Tibial artery (tissue), 4 donors: ENCODE measurements around the gene GATA3.

ENCODE experiments used
- DNase-seq, 2 donors: peaks; one replicate each; pipeline ENCODE4 v3.0.0-alpha.2; 2019
- H3K27ac ChIP-seq, 2 donors: fragments of 200-600 bp; sonication (generic) in 1 of 2; 1 replicate in 1 of 2; 2 replicates in 1 of 2; pipeline ENCODE4 v1.5.1; 2018 to 2019; ENCODE audit warnings: mild to moderate bottlenecking in 1 of 2
- H3K27me3 ChIP-seq, 2 donors: fragments of 200-600 bp; sonication (generic) in 1 of 2; one replicate each; pipeline versions ENCODE4 v1.5.1 to v1.6.0; 2016 to 2019
- H3K36me3 ChIP-seq, 3 donors: fragments of 200-600 bp; sonication (generic) in 2 of 3; one replicate each; pipeline ENCODE4 v1.5.1; 2016 to 2019; ENCODE audit warnings: mild to moderate bottlenecking in 2 of 3
- H3K4me1 ChIP-seq, 4 donors: fragments of 200-600 bp; sonication (generic) in 2 of 4; 1 replicate in 3 of 4; 2 replicates in 1 of 4; pipeline ENCODE4 v1.5.1; 2016 to 2019
- H3K4me3 ChIP-seq, 2 donors: fragments of 200-600 bp; sonication (generic) in 1 of 2; 1 replicate in 1 of 2; 2 replicates in 1 of 2; pipeline ENCODE4 v1.5.1; 2018 to 2019; ENCODE audit warnings: mild to moderate bottlenecking in 2 of 2
- H3K9me3 ChIP-seq, 3 donors: fragments of 200-600 bp; sonication (generic) in 1 of 3; one replicate each; pipeline ENCODE4 v1.5.1; 2016 to 2019
- intact Hi-C: fragments of 100-400 bp; cut with DNase I; formaldehyde crosslinking; loops from one replicate; pipeline ENCODE4 v1.15.0; 2023; ENCODE audit warnings: low total_unique reads
- TF ChIP-seq, protein P1 (sequence below), 2 experiments: fragments of 200-600 bp in 1 of 2; fragments of 450-650 bp in 1 of 2; IDR thresholded peaks; one replicate each; pipeline ENCODE4 v1.5.1; 2017 to 2019; ENCODE audit warnings: antibody characterized with exemption in 2 of 2, mild to moderate bottlenecking in 1 of 2, moderate library complexity in 1 of 2

The GATA3 gene

DNA sequence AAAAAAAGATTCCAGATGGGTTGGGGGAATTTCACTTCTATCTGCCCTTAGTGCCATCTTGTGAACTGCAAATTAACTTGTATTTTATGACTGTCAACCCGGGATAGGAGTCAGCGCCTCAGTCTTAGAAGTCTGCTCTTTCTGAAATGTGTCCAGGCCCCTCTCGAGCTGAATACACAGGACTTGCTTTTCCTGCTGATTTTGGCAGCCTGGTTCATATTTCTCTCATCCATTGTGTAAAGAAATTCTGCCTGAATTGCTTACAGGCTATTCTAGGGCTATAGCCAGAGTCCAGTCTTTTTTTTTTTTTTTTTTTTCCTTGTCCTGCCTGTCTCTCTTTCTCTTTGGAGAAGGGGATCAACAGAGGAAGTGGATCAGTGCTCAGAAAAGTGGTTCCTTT is 24.6 kb downstream of the GATA3 start:
- H3K36me3 ChIP-seq: no peaks in the 10 kb centered on the region
- H3K27me3 ChIP-seq: peaks cover 0 to 46% of the 10 kb centered on the region in 2 donors
- TF ChIP-seq, protein P1, sequence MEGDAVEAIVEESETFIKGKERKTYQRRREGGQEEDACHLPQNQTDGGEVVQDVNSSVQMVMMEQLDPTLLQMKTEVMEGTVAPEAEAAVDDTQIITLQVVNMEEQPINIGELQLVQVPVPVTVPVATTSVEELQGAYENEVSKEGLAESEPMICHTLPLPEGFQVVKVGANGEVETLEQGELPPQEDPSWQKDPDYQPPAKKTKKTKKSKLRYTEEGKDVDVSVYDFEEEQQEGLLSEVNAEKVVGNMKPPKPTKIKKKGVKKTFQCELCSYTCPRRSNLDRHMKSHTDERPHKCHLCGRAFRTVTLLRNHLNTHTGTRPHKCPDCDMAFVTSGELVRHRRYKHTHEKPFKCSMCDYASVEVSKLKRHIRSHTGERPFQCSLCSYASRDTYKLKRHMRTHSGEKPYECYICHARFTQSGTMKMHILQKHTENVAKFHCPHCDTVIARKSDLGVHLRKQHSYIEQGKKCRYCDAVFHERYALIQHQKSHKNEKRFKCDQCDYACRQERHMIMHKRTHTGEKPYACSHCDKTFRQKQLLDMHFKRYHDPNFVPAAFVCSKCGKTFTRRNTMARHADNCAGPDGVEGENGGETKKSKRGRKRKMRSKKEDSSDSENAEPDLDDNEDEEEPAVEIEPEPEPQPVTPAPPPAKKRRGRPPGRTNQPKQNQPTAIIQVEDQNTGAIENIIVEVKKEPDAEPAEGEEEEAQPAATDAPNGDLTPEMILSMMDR (IDR thresholded peaks at IDR 0.05): no peak
- no peaks in the 10 kb centered on the region for H3K9me3 ChIP-seq
- H3K4me3 ChIP-seq: no peak overlapping the region
- no peak for DNase-seq
- intact Hi-C loops: no loop called here
- no peak overlapping the region for H3K27ac ChIP-seq
- no peaks in the 10 kb centered on the region for H3K4me1 ChIP-seq

DNA sequence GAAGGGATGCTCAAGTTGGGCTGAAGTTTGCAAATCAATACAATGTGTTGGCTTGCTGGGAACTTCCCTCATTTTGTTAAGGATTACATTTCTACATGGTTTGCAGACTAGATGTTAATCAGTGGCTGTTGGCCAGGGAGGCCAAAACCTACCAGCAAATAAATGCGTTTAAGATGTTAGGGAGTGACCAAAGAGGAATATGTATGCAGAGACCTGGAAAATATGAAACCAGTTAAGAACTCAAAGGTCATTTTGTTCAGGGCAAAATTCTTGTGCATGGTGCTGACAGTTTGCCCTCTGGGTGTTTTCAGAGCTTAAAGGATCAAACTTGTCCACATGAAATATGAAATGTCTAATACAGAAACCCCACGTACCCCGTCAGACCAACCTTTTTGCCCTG is 30.3 kb downstream of the GATA3 start:
- DNase-seq: no peak
- H3K9me3 ChIP-seq: no peaks in the 10 kb centered on the region
- H3K27me3 ChIP-seq: peaks cover 0 to 43% of the 10 kb centered on the region in 2 donors
- intact Hi-C loops: no loop called here
- H3K4me1 ChIP-seq: no peaks in the 10 kb centered on the region
- no peak overlapping the region for H3K4me3 ChIP-seq
- TF ChIP-seq, protein P1 (IDR thresholded peaks at IDR 0.05): no peak
- no peaks in the 10 kb centered on the region for H3K36me3 ChIP-seq
- no peak overlapping the region for H3K27ac ChIP-seq

GRCh38 chr10:8085251-8085650 is 30.8 kb downstream of the GATA3 start:
- Histone ChIP-seq H3K27ac (no peak overlapping the region), H3K27me3 (peaks cover 0 to 42% of the 10 kb centered on the region in 2 donors), H3K4me1 (no peaks in the 10 kb centered on the region), H3K4me3 (no peak overlapping the region), H3K36me3 (no peaks in the 10 kb centered on the region), H3K9me3 (no peaks in the 10 kb centered on the region)
- intact Hi-C loops: no loop called here
- DNase-seq: no peak
- TF ChIP-seq, protein P1 (IDR thresholded peaks at IDR 0.05): no peak

- TF ChIP-seq, protein P1 (IDR thresholded peaks at IDR 0.05): no peak
- intact Hi-C loops: no loop called here
- H3K27me3 ChIP-seq: peaks cover 0 to 32% of the 10 kb centered on the region in 2 donors
- no peaks in the 10 kb centered on the region for H3K36me3 ChIP-seq
- no peaks in the 10 kb centered on the region for H3K4me1 ChIP-seq
- DNase-seq: no peak
- H3K4me3 ChIP-seq: no peak overlapping the region
- no peaks in the 10 kb centered on the region for H3K9me3 ChIP-seq
- no peak overlapping the region for H3K27ac ChIP-seq
Measured at GRCh38 chr10:8086315-8086714, 31.8 kb downstream of the GATA3 start.

DNA sequence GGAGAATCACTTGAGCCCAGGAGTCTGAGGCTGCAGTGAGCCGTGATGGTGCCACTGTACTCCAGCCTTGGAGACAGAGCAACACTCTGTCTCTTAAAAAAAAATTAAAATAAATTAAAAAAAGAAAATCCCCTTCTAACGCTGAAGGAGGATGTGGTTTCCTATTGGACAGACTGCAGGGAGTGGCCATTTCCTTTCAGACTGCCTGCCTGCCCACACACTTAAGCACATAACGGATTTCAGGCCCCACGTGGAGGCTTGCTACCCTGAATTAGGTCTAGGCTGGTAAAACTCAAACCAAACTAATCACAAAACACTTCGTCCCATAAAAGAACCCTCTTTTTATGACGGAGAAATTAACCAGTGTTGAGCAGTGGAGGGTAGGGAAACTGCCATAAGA is 34.0 kb downstream of the GATA3 start:
- DNase-seq: no peak
- intact Hi-C loops: no loop called here

More for the DNA sequence above, 34.0 kb downstream of the GATA3 start:
- TF ChIP-seq, protein P1 (IDR thresholded peaks at IDR 0.05): no peak
- Histone ChIP-seq H3K4me1 (no peaks in the 10 kb centered on the region), H3K9me3 (no peaks in the 10 kb centered on the region), H3K27me3 (peaks cover 0 to 12% of the 10 kb centered on the region in 2 donors), H3K4me3 (no peak overlapping the region), H3K27ac (no peak overlapping the region), H3K36me3 (no peaks in the 10 kb centered on the region)
